GM20000 (cell line): Measurements from ENCODE around the gene TSPEAR.

Experiments used
- DNase-seq: peaks from one replicate; pipeline ENCODE4 v3.0.0; 2012; ENCODE audit warnings: low spot score
- CTCF ChIP-seq: IDR thresholded peaks from 2 replicates; pipeline ENCODE4 v1.5.1; 2012; ENCODE audit warnings: mild to moderate bottlenecking, control low read depth; ENCODE audit errors: extremely low read depth, missing control alignments

The TSPEAR gene

DNA sequence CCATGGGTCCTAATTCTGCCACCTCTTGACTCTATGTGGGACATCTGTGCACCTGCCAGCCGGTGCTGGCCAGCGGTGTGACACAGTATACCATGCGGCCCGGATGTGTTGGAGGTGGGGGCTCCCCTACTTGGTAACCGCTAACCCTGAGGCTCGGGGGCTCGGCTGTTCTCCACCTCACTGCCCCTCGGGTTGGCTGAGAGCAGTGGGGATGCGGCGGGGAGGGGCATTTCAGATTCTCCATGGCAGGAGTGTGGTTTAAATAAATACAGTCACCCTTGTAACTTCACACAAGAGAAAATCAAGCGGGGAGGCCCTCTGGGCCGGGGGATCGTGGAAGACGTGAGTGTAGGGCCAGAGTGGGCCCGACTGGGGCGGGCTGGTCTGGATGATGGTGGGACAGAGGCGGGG lies 182.4 kb downstream of the TSPEAR start:
- no peak for TF ChIP-seq CTCF
- DNase-seq = no peak

DNA sequence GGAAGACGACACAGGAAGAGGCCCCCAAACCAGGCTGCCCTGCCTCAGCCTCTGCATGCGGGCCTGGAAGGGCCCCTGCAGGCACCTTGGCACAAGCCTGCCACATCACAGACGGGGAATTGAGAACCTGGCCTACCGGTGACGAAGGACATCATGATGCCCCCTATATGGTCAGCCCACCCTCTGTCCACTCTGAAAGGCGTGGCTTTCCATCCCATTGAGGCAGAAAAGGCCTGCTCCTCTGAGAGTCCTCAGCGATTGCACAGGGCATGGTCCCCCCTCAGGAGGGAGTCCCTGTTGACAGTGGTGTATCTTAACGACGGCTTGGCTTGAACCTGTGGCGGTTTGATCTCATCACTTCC lies 182.8 kb downstream of the TSPEAR start:
- TF ChIP-seq CTCF = no peak
- DNase-seq = no peak

DNA sequence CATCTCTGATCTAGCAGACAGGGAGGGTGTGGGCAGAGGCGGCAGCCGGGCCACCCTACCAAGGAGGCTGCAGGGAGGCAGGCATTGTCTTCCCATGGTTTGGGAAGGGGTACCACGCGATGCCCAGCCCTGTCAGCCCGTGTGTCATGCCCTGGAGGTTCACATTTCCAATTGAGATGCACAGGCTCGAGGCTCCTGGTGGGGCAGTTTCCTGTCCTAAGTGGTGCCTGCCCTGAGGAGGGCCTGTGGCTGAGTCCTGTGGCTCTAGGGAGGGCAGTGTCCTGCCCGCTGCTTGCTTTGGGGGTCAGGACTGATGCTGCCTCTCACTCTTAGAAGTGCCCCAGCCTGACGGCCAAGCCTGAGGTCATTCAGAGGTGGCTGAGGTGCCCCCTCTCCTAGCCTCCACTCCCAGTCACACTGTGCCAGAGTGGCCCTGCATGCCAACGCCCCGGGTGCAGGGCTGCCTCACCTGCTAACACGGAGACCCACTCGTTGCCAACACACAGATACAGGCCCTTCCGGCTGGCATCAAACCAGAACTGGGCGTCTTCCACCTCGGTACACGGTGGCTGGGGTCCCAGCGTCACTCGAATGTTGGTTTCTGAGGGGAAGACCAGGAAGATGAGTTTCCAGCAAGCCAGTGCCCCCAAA lies 183.3 kb downstream of the TSPEAR start:
- DNase-seq = no peak
- TF ChIP-seq CTCF = no peak

GRCh38 chr21:44527156-44527982 lies 184.0 kb downstream of the TSPEAR start:
- no peak for TF ChIP-seq CTCF
- DNase-seq = no peak

- DNase-seq = no peak
- TF ChIP-seq CTCF = no peak
Measured at GRCh38 chr21:44526096-44526997, 185.0 kb downstream of the TSPEAR start.

- DNase-seq = no peak
- no peak for TF ChIP-seq CTCF
Measured at GRCh38 chr21:44525391-44526095, 185.8 kb downstream of the TSPEAR start.
